Uterus (tissue), 2 donors: Measurements from ENCODE around the gene ACTBL2.

Source experiments
- CTCF ChIP-seq, 4 experiments: fragments of 200-600 bp in 2 of 4; fragments of 450-650 bp in 2 of 4; sonication (generic) in 2 of 4; IDR thresholded peaks; one replicate each; pipeline ENCODE4 v1.5.1; 2016 to 2019; ENCODE audit warnings: antibody characterized with exemption in 4 of 4, mild to moderate bottlenecking in 2 of 4, moderate library complexity in 1 of 4
- POLR2A ChIP-seq, 2 donors: fragments of 450-650 bp; IDR thresholded peaks; one replicate each; pipeline ENCODE4 v1.6.1; 2016; ENCODE audit warnings: antibody characterized with exemption in 2 of 2, mild to moderate bottlenecking in 1 of 2, moderate library complexity in 1 of 2

- no peak for TF ChIP-seq CTCF (IDR thresholded peaks at IDR 0.05)
- no peak for TF ChIP-seq POLR2A (IDR thresholded peaks at IDR 0.05)
Measured at GRCh38 chr5:57517250-57517649, 34.6 kb upstream of the ACTBL2 start.
